ENCODE results near the gene ZFYVE1.
"Not testable (repeated sequence)": the region's sequence is repeated elsewhere in the genome, so short reads cannot be mapped to it uniquely, and the experiment has no call there.

Gene ZFYVE1

GRCh38 chr14:72957213-72957612 lies 69.7 kb downstream of the ZFYVE1 start:
- DNase-seq (ENCODE audit: low read depth): no peak
- no peak overlapping the region for H3K4me3 ChIP-seq (ENCODE audit: low read depth, low read length)
- TF ChIP-seq, protein P1, sequence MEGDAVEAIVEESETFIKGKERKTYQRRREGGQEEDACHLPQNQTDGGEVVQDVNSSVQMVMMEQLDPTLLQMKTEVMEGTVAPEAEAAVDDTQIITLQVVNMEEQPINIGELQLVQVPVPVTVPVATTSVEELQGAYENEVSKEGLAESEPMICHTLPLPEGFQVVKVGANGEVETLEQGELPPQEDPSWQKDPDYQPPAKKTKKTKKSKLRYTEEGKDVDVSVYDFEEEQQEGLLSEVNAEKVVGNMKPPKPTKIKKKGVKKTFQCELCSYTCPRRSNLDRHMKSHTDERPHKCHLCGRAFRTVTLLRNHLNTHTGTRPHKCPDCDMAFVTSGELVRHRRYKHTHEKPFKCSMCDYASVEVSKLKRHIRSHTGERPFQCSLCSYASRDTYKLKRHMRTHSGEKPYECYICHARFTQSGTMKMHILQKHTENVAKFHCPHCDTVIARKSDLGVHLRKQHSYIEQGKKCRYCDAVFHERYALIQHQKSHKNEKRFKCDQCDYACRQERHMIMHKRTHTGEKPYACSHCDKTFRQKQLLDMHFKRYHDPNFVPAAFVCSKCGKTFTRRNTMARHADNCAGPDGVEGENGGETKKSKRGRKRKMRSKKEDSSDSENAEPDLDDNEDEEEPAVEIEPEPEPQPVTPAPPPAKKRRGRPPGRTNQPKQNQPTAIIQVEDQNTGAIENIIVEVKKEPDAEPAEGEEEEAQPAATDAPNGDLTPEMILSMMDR (conservative IDR thresholded peaks at IDR 0.05; ENCODE audit: low read depth, low read length): no peak

- not testable (repeated sequence) for H3K4me3 ChIP-seq (ENCODE audit: low read depth, low read length); DNase-seq (ENCODE audit: low read depth)
Measured at GRCh38 chr14:72956741-72957140, 70.2 kb downstream of the ZFYVE1 start.

GRCh38 chr14:72952171-72952570 lies 74.7 kb downstream of the ZFYVE1 start:
- TF ChIP-seq, protein P1 (conservative IDR thresholded peaks at IDR 0.05; ENCODE audit: low read depth, low read length): no peak
- DNase-seq (ENCODE audit: low read depth): no peak
- no peak overlapping the region for H3K4me3 ChIP-seq (ENCODE audit: low read depth, low read length)

GRCh38 chr14:72948481-72949138 lies 78.3 kb downstream of the ZFYVE1 start:
- TF ChIP-seq, protein P1 (conservative IDR thresholded peaks at IDR 0.05; ENCODE audit: low read depth, low read length): peak; percentile 94
- peak; percentile 80 for DNase-seq (ENCODE audit: low read depth)
- no peak overlapping the region for H3K4me3 ChIP-seq (ENCODE audit: low read depth, low read length)

GRCh38 chr14:72947366-72948160 lies 79.3 kb downstream of the ZFYVE1 start:
- TF ChIP-seq, protein P1 (conservative IDR thresholded peaks at IDR 0.05; ENCODE audit: low read depth, low read length): no peak
- no peak overlapping the region for H3K4me3 ChIP-seq (ENCODE audit: low read depth, low read length)
- DNase-seq (ENCODE audit: low read depth): no peak

GRCh38 chr14:72946491-72946890 lies 80.4 kb downstream of the ZFYVE1 start:
- TF ChIP-seq, protein P1 (conservative IDR thresholded peaks at IDR 0.05; ENCODE audit: low read depth, low read length): no peak
- peak; percentile 39 for DNase-seq (ENCODE audit: low read depth)
- H3K4me3 ChIP-seq (ENCODE audit: low read depth, low read length): no peak overlapping the region

- no peak for DNase-seq (ENCODE audit: low read depth)
- no peak overlapping the region for H3K4me3 ChIP-seq (ENCODE audit: low read depth, low read length)
- TF ChIP-seq, protein P1 (conservative IDR thresholded peaks at IDR 0.05; ENCODE audit: low read depth, low read length): no peak
Measured at GRCh38 chr14:72945356-72946027, 81.4 kb downstream of the ZFYVE1 start.
